Subcutaneous abdominal adipose tissue (tissue), 5 donors: ENCODE measurements around the gene MPL.
"Not testable (repeated sequence)": the region's sequence is repeated elsewhere in the genome, so short reads cannot be mapped to it uniquely, and the experiment has no call there.

Experiments used
- H3K27ac ChIP-seq: one replicate; pipeline ENCODE4 v1.7.0; 2013; ENCODE audit warnings: low read depth, mild to moderate bottlenecking, inconsistent platforms, low read length, moderate library complexity
- H3K27me3 ChIP-seq, 5 donors: one replicate each; pipeline ENCODE4 v1.7.0; 2013; ENCODE audit warnings: low read length in 5 of 5, inconsistent platforms in 1 of 5; ENCODE audit not compliant: control insufficient read depth in 5 of 5, insufficient read depth in 4 of 5
- H3K36me3 ChIP-seq, 5 donors: one replicate each; pipeline ENCODE4 v1.7.0; 2013; ENCODE audit warnings: low read length in 5 of 5; ENCODE audit not compliant: control insufficient read depth in 5 of 5, insufficient read depth in 5 of 5
- H3K4me1 ChIP-seq, 5 donors: one replicate each; pipeline ENCODE4 v1.7.0; 2013; ENCODE audit warnings: low read length in 5 of 5, mild to moderate bottlenecking in 3 of 5, moderate library complexity in 1 of 5; ENCODE audit not compliant: control insufficient read depth in 5 of 5, insufficient read depth in 5 of 5
- H3K4me3 ChIP-seq, 5 donors: one replicate each; pipeline ENCODE4 v1.7.0; 2013; ENCODE audit warnings: low read length in 5 of 5, low read depth in 1 of 5
- H3K9ac ChIP-seq, 5 donors: one replicate each; pipeline ENCODE4 v1.7.0; 2013; ENCODE audit warnings: low read length in 5 of 5, mild to moderate bottlenecking in 4 of 5, moderate library complexity in 3 of 5
- H3K9me3 ChIP-seq, 5 donors: one replicate each; pipeline ENCODE4 v1.7.0; 2013; ENCODE audit warnings: low read length in 5 of 5; ENCODE audit not compliant: control insufficient read depth in 5 of 5
- donor health status: healthy.
- donor health status: healthy.
- donor health status: healthy.
- donor health status: healthy.
- donor health status: healthy.

Gene MPL

GRCh38 chr1:43400441-43400840, 62.8 kb downstream of the MPL start:
- not testable (repeated sequence) for H3K9me3 ChIP-seq, H3K9ac ChIP-seq, H3K4me1 ChIP-seq, H3K4me3 ChIP-seq, H3K27ac ChIP-seq, H3K27me3 ChIP-seq
- peaks cover 18 to 39% (median 29%) of the 10 kb centered on the region in 5 donors for H3K36me3 ChIP-seq

GRCh38 chr1:43402089-43402865, 64.7 kb downstream of the MPL start:
- Histone ChIP-seq H3K27me3 (no peaks in the 10 kb centered on the region), H3K9me3 (no peaks in the 10 kb centered on the region), H3K4me3 (no peak overlapping the region), H3K27ac (no peak overlapping the region), H3K36me3 (peaks cover 11 to 41% (median 39%) of the 10 kb centered on the region in 5 donors), H3K4me1 (peaks cover 0 to 10% (median 0%) of the 10 kb centered on the region in 5 donors), H3K9ac (no peak overlapping the region)
